ENCODE results near the gene HTR7.
A peak's percentile ranks its signal among the peaks of the same experiment; 100 is the strongest.

The HTR7 gene

DNA sequence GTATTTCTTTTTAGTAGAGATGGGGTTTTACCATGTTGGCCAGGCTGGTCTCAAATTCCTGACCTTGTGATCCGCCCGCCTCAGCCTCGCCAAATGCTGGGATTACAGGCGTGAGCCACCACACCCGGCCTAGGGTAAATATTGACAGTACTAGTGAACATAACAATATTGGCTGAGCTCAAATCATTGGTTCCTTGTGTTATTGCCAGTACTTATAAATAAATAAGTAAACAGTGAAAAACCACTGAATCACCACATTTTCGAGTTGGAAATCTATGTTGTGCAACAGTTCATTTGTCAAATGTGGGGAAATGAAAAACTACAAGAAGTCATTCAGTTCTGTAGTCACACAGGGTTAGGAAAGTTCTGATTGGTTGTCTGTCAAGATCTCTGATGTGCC is 29.7 kb upstream of the HTR7 start:
- no peak for TF ChIP-seq TCF12 (IDR thresholded peaks at IDR 0.05; ENCODE audit: low read depth)

DNA sequence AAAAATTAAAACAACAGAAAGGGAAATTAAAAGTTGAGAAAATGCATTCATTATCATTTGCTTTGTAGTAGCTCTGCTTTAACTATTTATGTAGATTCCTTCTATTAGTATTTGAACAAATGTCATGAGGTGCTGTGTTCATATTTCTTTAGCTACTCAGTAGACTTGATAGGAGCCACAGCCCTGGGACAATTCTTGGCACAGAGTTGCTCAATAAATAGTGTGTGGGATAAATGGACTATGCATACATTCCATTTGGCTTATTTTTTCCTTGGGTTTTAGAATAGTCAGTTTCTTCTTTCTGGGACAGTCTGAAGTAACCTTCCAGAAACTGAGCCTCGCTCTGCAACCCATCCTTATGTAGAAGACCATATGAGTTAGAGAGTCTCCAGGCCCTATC is 27.3 kb upstream of the HTR7 start:
- TF ChIP-seq, protein P1, sequence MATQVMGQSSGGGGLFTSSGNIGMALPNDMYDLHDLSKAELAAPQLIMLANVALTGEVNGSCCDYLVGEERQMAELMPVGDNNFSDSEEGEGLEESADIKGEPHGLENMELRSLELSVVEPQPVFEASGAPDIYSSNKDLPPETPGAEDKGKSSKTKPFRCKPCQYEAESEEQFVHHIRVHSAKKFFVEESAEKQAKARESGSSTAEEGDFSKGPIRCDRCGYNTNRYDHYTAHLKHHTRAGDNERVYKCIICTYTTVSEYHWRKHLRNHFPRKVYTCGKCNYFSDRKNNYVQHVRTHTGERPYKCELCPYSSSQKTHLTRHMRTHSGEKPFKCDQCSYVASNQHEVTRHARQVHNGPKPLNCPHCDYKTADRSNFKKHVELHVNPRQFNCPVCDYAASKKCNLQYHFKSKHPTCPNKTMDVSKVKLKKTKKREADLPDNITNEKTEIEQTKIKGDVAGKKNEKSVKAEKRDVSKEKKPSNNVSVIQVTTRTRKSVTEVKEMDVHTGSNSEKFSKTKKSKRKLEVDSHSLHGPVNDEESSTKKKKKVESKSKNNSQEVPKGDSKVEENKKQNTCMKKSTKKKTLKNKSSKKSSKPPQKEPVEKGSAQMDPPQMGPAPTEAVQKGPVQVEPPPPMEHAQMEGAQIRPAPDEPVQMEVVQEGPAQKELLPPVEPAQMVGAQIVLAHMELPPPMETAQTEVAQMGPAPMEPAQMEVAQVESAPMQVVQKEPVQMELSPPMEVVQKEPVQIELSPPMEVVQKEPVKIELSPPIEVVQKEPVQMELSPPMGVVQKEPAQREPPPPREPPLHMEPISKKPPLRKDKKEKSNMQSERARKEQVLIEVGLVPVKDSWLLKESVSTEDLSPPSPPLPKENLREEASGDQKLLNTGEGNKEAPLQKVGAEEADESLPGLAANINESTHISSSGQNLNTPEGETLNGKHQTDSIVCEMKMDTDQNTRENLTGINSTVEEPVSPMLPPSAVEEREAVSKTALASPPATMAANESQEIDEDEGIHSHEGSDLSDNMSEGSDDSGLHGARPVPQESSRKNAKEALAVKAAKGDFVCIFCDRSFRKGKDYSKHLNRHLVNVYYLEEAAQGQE (IDR thresholded peaks at IDR 0.05; ENCODE audit: low read depth) = no peak
- no peak for TF ChIP-seq EP300 (IDR thresholded peaks at IDR 0.05; ENCODE audit: borderline replicate concordance)
- TF ChIP-seq FOXM1 (IDR thresholded peaks at IDR 0.05; ENCODE audit: borderline replicate concordance, low read depth) = no peak
- TF ChIP-seq RAD21 (IDR thresholded peaks at IDR 0.05; ENCODE audit: low read depth) = no peak
- TF ChIP-seq NFIC (IDR thresholded peaks at IDR 0.05) = no peak
- TF ChIP-seq CEBPB (IDR thresholded peaks at IDR 0.05) = no peak
- TF ChIP-seq ZBTB7A (IDR thresholded peaks at IDR 0.05; ENCODE audit: low read depth) = no peak
- TF ChIP-seq TCF12 (IDR thresholded peaks at IDR 0.05; ENCODE audit: low read depth) = no peak

DNA sequence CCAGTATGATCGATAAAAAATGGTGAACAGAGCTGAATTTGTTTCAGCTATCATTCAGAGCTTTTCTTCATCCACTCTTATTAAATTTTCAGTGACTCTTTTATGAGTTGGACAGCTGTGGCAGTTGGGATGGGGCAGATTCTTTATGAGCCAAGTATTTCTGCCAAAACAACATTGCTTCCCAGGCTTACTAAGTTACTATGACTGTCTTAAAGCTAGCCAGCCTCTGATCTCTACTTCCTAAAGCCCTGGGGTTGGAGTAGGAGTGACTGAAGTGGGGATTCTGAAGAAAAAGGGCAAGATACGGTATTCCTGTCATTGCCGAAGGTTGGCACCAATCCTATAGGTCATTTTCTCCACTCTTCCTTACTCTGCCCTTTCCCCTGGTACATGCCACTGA is 26.6 kb upstream of the HTR7 start:
- TF ChIP-seq ZBTB7A (IDR thresholded peaks at IDR 0.05; ENCODE audit: low read depth) = no peak
- TF ChIP-seq TAF1 (IDR thresholded peaks at IDR 0.05; ENCODE audit: low read depth) = no peak
- TF ChIP-seq RAD21 (IDR thresholded peaks at IDR 0.05; ENCODE audit: low read depth) = no peak
- TF ChIP-seq, protein P2, sequence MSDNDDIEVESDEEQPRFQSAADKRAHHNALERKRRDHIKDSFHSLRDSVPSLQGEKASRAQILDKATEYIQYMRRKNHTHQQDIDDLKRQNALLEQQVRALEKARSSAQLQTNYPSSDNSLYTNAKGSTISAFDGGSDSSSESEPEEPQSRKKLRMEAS (IDR thresholded peaks at IDR 0.05) = no peak
- no peak for TF ChIP-seq FOXM1 (IDR thresholded peaks at IDR 0.05; ENCODE audit: borderline replicate concordance, low read depth)

DNA sequence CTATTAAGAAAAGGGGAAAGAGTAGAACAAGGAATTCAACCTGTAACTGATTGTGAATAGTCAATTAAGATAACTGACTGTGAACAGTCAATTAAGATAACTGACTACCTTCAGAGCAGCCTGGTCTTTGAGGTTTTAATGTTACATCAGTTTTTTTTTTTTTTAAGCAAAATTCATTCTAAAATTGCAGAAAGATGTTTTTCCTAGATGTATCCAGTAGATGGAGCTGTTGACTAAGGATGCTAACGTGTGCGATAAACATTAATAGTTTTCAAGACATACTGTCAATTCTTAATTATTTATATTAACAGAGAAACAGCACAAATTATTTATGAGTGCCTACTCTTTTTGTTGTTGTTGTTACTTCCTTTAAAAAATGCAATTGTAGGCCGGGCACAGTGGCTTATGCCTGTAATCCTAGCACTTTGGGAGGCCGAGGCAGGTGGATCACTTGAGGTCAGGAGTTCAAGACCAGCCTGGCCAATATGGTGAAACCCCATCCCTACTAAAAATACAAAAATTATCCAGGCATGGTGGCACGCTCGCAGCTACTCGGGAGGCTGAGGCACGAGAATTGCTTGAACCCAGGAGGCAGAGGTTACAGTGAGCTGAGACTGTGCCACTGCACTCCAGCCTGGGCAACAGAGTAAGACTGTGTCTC is 22.4 kb upstream of the HTR7 start:
- TF ChIP-seq RAD21 (IDR thresholded peaks at IDR 0.05; ENCODE audit: low read depth) = peak; percentile 68

DNA sequence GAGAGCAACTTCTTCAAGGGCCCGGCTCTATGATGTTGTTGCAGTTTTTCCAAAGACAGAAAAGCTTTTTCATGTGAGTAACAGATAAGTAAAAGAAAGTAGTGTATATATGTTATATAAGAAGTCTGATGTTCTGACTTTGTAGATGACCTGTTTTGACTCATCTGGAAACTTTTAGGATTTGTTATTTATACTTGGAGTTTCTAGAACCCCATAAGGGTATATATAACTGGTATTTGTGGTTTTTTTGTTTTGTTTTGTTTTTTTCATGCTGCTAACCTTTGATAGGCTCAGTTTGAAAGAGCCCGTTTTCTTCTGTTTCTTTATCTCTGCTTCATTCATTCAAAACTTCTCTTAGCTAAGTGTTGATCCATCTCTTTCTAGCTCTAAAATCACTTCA is 21.2 kb upstream of the HTR7 start:
- no peak for TF ChIP-seq TCF12 (IDR thresholded peaks at IDR 0.05; ENCODE audit: low read depth)

DNA sequence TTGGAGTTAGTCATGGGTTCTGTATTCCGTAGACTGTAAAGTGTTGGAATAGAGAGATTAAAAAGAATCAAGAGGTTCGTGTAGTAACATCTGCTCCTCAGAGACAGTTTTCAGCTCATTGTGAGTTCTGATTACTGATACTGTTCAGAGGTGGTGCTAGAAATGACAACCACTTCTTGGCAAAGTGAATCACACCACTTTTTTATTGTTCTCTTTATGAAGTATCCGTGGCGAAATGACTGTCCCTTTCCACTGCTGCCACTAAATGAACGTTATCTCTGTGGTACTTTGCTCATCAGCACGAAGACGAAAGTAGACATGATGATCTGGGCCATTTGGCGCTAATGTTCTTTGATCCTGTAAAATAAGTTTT is 14.8 kb upstream of the HTR7 start:
- TF ChIP-seq TAF1 (IDR thresholded peaks at IDR 0.05; ENCODE audit: low read depth) = no peak
- no peak for TF ChIP-seq CEBPB (IDR thresholded peaks at IDR 0.05)
- no peak for TF ChIP-seq ZBTB7A (IDR thresholded peaks at IDR 0.05; ENCODE audit: low read depth)
- TF ChIP-seq, protein P2 (IDR thresholded peaks at IDR 0.05) = no peak
- no peak for TF ChIP-seq RAD21 (IDR thresholded peaks at IDR 0.05; ENCODE audit: low read depth)
- TF ChIP-seq, protein P1 (IDR thresholded peaks at IDR 0.05; ENCODE audit: low read depth) = no peak
- TF ChIP-seq YY1 (IDR thresholded peaks at IDR 0.05; ENCODE audit: low read depth) = no peak
- TF ChIP-seq, protein P3, sequence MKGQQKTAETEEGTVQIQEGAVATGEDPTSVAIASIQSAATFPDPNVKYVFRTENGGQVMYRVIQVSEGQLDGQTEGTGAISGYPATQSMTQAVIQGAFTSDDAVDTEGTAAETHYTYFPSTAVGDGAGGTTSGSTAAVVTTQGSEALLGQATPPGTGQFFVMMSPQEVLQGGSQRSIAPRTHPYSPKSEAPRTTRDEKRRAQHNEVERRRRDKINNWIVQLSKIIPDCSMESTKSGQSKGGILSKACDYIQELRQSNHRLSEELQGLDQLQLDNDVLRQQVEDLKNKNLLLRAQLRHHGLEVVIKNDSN (IDR thresholded peaks at IDR 0.05) = no peak
- TF ChIP-seq TCF12 (IDR thresholded peaks at IDR 0.05; ENCODE audit: low read depth) = no peak
- TF ChIP-seq FOXM1 (IDR thresholded peaks at IDR 0.05; ENCODE audit: borderline replicate concordance, low read depth) = no peak
- TF ChIP-seq NFIC (IDR thresholded peaks at IDR 0.05) = no peak
- no peak for TF ChIP-seq EP300 (IDR thresholded peaks at IDR 0.05; ENCODE audit: borderline replicate concordance)
- TF ChIP-seq CREB1 (IDR thresholded peaks at IDR 0.05; ENCODE audit: low read depth) = no peak
- no peak for TF ChIP-seq EGR1 (IDR thresholded peaks at IDR 0.05)
- no peak for TF ChIP-seq TEAD4 (IDR thresholded peaks at IDR 0.05)

DNA sequence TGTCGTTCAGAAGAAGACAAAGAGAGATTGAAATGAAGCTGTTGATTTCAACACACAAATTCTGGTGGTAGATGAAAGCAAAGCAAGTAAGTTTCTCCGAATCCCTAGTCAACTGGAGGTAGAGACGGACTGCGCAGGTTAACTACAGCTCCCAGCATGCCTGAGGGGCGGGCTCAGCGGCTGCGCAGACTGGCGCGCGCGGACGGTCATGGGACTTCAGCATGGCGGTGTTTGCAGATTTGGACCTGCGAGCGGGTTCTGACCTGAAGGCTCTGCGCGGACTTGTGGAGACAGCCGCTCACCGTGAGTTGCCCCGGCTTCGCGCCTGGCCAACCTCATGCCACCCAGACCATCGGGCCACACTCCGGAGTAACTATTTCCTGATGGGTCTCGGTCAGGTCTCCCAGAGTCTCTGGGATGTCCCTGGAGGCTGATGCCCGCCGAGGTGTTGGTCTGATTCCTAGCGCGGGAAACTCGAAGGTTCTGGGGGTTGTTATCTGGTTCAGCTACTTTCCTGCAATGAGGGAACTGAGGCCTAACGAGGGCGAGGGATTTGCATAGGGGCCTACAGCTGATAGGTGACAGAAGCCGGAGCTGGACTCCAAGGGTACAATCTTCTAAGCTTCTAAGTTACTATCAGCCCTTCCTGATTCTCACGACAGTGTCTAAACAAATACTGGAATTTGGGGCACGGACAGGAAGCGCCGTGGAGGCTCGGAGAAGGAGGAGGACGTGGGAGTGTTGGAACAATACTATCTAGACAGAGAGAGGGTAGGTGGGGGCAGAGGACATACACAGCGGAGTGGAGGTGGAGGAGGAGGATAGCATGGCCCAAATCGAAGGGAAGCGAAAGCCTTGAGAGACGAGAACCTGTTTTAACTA is 14.2 kb upstream of the HTR7 start, which contains the start of gene RPP30:
RPP30 (plus strand) TSS at position 209 of the 882 bp plus-strand sequence; CDS start at position 222, 13 bp downstream.
- TF ChIP-seq YY1 (IDR thresholded peaks at IDR 0.05; ENCODE audit: low read depth) (peak; percentile 98), TCF12 (IDR thresholded peaks at IDR 0.05; ENCODE audit: low read depth) (peak; percentile 67; the same call in 1 of the 2 replicates), TAF1 (IDR thresholded peaks at IDR 0.05; ENCODE audit: low read depth) (peak; percentile 95), CREB1 (IDR thresholded peaks at IDR 0.05; ENCODE audit: low read depth) (no peak), ZBTB7A (IDR thresholded peaks at IDR 0.05; ENCODE audit: low read depth) (no peak)
- TF ChIP-seq, protein P1 (IDR thresholded peaks at IDR 0.05; ENCODE audit: low read depth) = no peak
- TF ChIP-seq, protein P2 (IDR thresholded peaks at IDR 0.05) = peak; percentile 78; the same call in 1 of the 2 replicates
- TF ChIP-seq, protein P3 (IDR thresholded peaks at IDR 0.05) = peak; percentile 81

Measured in Ishikawa (cell line).